Measurements from ENCODE around the gene GOLGA8G.
"Not testable (repeated sequence)": the region's sequence is repeated elsewhere in the genome, so short reads cannot be mapped to it uniquely, and the experiment has no call there.

Gene GOLGA8G

GRCh38 chr15:28532954-28533353 lies at the start of gene GOLGA8G:
Gene GOLGA8G (minus strand): TSS chr15:28532971. CDS start chr15:28532909, 62 bp downstream.
- not testable (repeated sequence) for DNase-seq (ENCODE audit: low read depth); H3K4me3 ChIP-seq (ENCODE audit: low read length)

DNA sequence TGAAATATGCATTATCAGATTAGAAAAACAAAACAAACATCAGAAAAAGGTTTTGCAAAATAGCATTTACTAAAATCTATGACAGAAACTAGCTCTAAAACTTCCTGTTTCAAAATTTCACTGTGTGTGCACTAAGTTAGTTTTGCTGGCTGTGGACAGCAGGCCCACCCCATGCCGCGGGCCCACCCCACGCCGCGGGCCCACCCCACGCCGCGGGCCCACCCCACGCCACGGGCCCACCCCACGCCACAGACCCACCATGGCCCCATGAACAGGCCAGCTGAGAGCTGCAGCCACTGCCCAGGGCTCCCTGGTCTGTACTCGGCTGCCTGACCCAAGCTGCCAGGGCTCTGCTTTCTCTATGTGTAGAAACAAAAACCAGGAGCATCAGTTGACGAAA lies 40.6 kb upstream of the GOLGA8G start:
- DNase-seq (ENCODE audit: low read depth); H3K4me3 ChIP-seq (ENCODE audit: low read length): not testable (repeated sequence)

GRCh38 chr15:28553268-28553667 lies 20.5 kb upstream of the GOLGA8G start, which contains the start of gene GOLGA6L25:
Gene GOLGA6L25 (plus strand): TSS chr15:28553568. CDS start chr15:28553629, 61 bp downstream.
- not testable (repeated sequence) for H3K4me3 ChIP-seq (ENCODE audit: low read length); DNase-seq (ENCODE audit: low read depth)

DNA sequence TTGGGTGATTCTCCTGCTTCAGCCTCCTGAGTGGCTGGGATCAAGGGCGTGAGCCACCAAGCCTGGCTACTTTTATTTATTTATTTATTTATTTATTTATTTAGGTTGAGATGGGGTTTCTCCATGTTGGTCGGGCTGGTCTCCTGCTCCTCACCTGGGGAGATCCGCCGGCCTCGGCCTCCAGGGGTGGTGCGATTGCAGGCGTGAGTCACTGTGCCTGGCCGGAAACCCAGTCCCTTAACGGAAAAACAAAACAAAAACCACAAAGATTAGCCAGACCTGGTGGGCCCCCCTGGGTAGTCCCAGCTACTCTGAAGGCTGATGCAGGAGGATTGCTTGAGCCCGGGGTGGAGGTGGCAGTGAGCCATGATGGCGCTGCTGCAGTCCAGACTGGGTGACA lies 17.6 kb downstream of the GOLGA8G start:
- not testable (repeated sequence) for H3K4me3 ChIP-seq (ENCODE audit: low read length); DNase-seq (ENCODE audit: low read depth)

GRCh38 chr15:28514128-28514527 lies 18.6 kb downstream of the GOLGA8G start:
- not testable (repeated sequence) for DNase-seq (ENCODE audit: low read depth); H3K4me3 ChIP-seq (ENCODE audit: low read length)

DNA sequence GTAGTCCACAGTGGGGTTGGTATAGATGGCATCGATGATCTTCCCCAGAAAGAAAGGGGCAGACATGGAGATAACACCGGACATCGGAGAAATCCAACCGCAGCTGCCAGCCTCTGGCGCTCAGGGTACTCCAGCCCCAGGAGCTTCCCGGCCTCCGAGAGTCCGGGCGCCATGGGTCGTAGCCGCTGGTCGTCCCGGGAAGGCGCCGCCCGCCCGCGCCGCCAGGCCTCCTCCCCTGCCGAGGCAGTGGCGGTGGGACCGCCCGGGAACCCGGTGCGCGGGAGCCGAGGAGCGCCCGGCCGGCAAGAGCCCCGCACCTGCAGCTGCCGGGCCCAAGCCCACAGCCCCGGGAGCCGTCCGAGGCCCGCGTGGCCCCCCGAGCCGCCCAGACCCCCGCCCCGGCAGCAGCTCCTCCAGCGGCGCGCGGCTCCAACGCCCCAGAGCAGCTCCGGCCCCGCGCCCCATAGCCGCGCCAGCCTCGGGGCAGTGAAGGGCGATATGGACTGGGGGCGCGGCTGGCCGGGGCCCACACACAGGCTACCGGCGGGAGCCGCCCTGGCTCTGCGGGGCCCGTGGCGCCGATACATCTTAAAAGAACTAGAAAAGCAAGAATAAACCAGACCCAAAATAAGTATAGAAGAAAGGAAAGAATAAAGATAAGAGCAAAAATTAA lies 24.4 kb downstream of the GOLGA8G start:
- DNase-seq (ENCODE audit: low read depth); H3K4me3 ChIP-seq (ENCODE audit: low read length): not testable (repeated sequence)

DNA sequence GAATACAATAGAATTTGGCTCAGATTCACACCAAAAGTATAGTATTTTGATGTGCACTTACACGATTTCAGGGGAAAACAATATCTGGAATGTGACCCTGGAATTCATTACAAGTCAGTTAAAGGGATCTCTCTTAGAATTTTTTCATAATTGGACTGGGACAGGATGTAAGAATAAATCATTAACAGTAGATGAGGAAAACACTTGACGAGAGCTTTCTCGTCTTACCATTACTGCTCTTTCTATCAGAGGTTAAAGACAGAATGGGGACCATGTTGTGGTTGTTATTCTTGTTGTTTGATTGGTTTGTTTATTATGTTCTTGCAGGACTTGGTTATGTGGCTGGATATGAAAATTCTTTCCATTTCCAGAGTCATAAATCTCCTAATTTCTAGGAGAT lies 51.4 kb downstream of the GOLGA8G start:
- DNase-seq (ENCODE audit: low read depth): not testable (repeated sequence)

More for the DNA sequence above, 51.4 kb downstream of the GOLGA8G start:
- not testable (repeated sequence) for H3K4me3 ChIP-seq (ENCODE audit: low read length)

Data from retinal pigment epithelial cell (primary cell).